Measurements from ENCODE around the gene OR51B4. TPM values are rescaled to one million over a fixed set of nuclear protein-coding genes. Genes with fewer than 3 reads are reported as not detected.

Gene OR51B4
- total RNA-seq, 4 donors from 2014 or later, result not detected

DNA sequence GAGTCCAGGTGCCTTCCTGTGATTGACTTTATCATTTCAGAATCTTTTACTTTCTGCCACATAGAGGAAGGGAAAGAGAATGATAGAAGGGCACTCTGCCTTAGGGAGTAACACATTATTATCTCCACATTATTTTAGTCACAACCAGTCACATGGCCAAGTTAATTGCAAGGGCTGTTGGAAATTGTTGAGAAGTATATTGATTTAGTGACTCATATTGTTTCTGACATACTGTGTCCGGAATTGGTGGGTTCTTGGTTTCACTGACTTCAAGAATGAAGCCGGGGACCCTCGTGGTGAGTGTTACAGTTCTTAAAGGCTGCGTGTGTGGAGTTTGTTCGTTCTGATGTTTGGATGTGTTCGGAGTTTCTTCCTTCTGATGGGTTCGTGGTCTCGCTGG is 8.7 kb downstream of the OR51B4 start:
- in situ Hi-C loops (cut with MboI; ENCODE audit: low pct_ligation_motif_present in 1 of 4, low pct_unique_long_range_greater_than_20kb in 1 of 4, low sequenced_read_pairs in 3 of 4) (no loop called here), intact Hi-C loops (cut with DNase I; ENCODE audit: low total_unique reads) (no loop called here)
- no peak for DNase-seq
- TF ChIP-seq POLR2AphosphoS5 (IDR thresholded peaks at IDR 0.05), result no peak
- WGBS, 2 donors (ENCODE audit: low coverage in 1 of 2), result 90 to 94% methylated on average over 3 to 8 of the region's 8 CpGs
- H3K27me3 ChIP-seq, result no peaks in the 10 kb centered on the region
- no peaks in the 10 kb centered on the region for H3K4me1 ChIP-seq
- H3K36me3 ChIP-seq, result no peaks in the 10 kb centered on the region
- no peaks in the 10 kb centered on the region for H3K9me3 ChIP-seq
- no peak overlapping the region for H3K27ac ChIP-seq
- H3K4me3 ChIP-seq, result no peak overlapping the region

DNA sequence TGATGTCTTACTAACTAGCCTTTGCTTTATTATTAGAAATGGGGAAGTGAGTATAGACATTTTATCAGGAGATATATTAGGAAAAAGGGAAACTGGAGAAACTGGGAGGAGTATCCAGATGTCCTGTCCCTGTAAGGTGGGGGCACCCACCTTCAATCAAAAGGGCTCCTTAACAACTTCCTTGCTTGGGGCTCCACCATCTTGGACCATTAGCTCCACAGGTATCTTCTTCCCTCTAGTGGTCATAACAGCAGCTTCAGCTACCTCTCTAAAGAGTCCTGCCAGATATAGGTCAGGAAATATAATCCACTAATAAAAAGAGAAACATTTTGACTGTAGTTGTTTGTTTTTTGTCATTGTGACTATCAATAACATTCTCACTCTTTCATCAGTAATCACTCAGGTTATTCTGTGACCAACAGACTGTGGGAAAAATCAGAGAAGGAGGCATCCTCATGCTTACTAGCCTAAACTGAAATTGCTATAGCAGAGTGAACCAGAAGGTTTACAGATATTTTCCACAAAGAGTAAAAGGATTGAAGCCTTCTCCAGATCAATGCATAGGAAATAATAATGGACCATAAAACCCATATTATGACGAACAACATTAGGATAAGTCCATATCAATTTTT is 10.4 kb downstream of the OR51B4 start:
- Histone ChIP-seq H3K36me3 (no peaks in the 10 kb centered on the region), H3K4me3 (no peak overlapping the region), H3K27me3 (no peaks in the 10 kb centered on the region), H3K27ac (no peak overlapping the region), H3K9me3 (no peaks in the 10 kb centered on the region), H3K4me1 (no peaks in the 10 kb centered on the region)
- in situ Hi-C loops (cut with MboI; ENCODE audit: low pct_ligation_motif_present in 1 of 4, low pct_unique_long_range_greater_than_20kb in 1 of 4, low sequenced_read_pairs in 3 of 4), result no loop called here
- intact Hi-C loops (cut with DNase I; ENCODE audit: low total_unique reads), result no loop called here
- 65 to 82% methylated on average over 1 of the region's 1 CpG for WGBS, 2 donors (ENCODE audit: low coverage in 1 of 2)
- TF ChIP-seq, protein P1, sequence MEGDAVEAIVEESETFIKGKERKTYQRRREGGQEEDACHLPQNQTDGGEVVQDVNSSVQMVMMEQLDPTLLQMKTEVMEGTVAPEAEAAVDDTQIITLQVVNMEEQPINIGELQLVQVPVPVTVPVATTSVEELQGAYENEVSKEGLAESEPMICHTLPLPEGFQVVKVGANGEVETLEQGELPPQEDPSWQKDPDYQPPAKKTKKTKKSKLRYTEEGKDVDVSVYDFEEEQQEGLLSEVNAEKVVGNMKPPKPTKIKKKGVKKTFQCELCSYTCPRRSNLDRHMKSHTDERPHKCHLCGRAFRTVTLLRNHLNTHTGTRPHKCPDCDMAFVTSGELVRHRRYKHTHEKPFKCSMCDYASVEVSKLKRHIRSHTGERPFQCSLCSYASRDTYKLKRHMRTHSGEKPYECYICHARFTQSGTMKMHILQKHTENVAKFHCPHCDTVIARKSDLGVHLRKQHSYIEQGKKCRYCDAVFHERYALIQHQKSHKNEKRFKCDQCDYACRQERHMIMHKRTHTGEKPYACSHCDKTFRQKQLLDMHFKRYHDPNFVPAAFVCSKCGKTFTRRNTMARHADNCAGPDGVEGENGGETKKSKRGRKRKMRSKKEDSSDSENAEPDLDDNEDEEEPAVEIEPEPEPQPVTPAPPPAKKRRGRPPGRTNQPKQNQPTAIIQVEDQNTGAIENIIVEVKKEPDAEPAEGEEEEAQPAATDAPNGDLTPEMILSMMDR (IDR thresholded peaks at IDR 0.05), result peak in 3 of 5 experiments; percentile 6 to 24 (median 10)
- TF ChIP-seq POLR2AphosphoS5 (IDR thresholded peaks at IDR 0.05), result no peak
- no peak for TF ChIP-seq EP300 (IDR thresholded peaks at IDR 0.05; ENCODE audit: low read depth)
- DNase-seq, result no peak

DNA sequence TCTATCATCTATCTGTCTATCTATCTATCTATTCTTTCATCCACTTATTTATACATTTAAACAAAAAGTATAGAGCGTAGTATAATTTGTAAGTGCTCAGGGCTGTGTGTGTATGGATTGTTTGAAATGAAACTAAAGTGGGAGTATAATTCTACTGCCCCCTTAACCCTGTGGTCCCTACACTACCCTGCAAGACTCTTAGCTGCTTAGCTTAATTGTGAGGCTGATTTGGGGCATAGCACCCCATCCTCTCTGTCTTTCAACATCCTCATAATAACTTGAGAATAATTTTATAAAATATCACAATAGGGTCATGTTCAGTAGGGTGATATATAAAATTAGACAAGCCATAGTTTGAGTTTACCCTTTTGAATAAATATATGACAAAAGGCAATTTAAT is 11.6 kb downstream of the OR51B4 start:
- no peak overlapping the region for H3K4me3 ChIP-seq
- in situ Hi-C loops (cut with MboI; ENCODE audit: low pct_ligation_motif_present in 1 of 4, low pct_unique_long_range_greater_than_20kb in 1 of 4, low sequenced_read_pairs in 3 of 4) (no loop called here), intact Hi-C loops (cut with DNase I; ENCODE audit: low total_unique reads) (no loop called here)
- no peaks in the 10 kb centered on the region for H3K9me3 ChIP-seq
- TF ChIP-seq POLR2AphosphoS5 (IDR thresholded peaks at IDR 0.05) (no peak), EP300 (IDR thresholded peaks at IDR 0.05; ENCODE audit: low read depth) (no peak), POLR2A (IDR thresholded peaks at IDR 0.05) (no peak)
- TF ChIP-seq, protein P1 (IDR thresholded peaks at IDR 0.05), result no peak
- no peaks in the 10 kb centered on the region for H3K36me3 ChIP-seq
- 97 to 100% methylated on average over 1 of the region's 1 CpG for WGBS, 2 donors (ENCODE audit: low coverage in 1 of 2)
- H3K27me3 ChIP-seq, result no peaks in the 10 kb centered on the region
- H3K27ac ChIP-seq, result no peak overlapping the region
- no peak for DNase-seq
- H3K4me1 ChIP-seq, result no peaks in the 10 kb centered on the region

DNA sequence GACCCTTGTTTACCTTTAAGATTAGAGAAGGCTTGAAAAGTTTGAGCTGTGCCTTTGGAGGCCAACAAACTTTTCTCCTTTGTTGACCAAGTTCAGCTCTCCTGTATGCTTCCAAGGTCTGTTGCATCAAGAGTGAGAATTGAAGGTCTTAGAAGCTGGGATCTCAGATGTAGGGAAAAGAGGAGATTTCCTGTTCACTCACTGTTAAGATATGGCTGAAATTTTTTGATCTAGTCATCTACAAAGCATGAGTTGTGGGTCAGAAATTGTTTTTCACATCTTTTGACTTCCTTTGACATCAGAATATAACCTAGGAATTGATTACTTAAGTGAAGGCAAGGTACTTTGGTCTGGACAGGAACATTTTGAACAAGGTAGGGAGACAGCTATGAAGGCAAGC is 12.1 kb downstream of the OR51B4 start:
- in situ Hi-C loops (cut with MboI; ENCODE audit: low pct_ligation_motif_present in 1 of 4, low pct_unique_long_range_greater_than_20kb in 1 of 4, low sequenced_read_pairs in 3 of 4) (no loop called here), intact Hi-C loops (cut with DNase I; ENCODE audit: low total_unique reads) (no loop called here)
- H3K9me3 ChIP-seq, result no peaks in the 10 kb centered on the region
- H3K36me3 ChIP-seq, result no peaks in the 10 kb centered on the region
- H3K27me3 ChIP-seq, result no peaks in the 10 kb centered on the region
- no peak for TF ChIP-seq EP300 (IDR thresholded peaks at IDR 0.05; ENCODE audit: low read depth)
- no peak for TF ChIP-seq POLR2AphosphoS5 (IDR thresholded peaks at IDR 0.05)
- TF ChIP-seq POLR2A (IDR thresholded peaks at IDR 0.05), result no peak
- TF ChIP-seq, protein P1 (IDR thresholded peaks at IDR 0.05), result no peak
- no peaks in the 10 kb centered on the region for H3K4me1 ChIP-seq
- no peak for DNase-seq
- H3K4me3 ChIP-seq, result no peak overlapping the region
- H3K27ac ChIP-seq, result no peak overlapping the region

Measured in transverse colon (tissue), 4 donors.